ENCODE results near the gene NAGA. TPM values are rescaled to one million over a fixed set of nuclear protein-coding genes. Genes with fewer than 3 reads are reported as not detected.

The NAGA gene
- total and polyA plus RNA-seq, 9 of the 15 experiments (the other 6 are each of a cell fraction or from before 2014, with no cell fraction given): 6.5 to 20.6 (median 17.4) TPM

GRCh38 chr22:42079319-42080251 is 9.0 kb upstream of the NAGA start, which contains the start of gene SMDT1 (continued):
- TF ChIP-seq MGA (IDR thresholded peaks at IDR 0.05): peak; percentile 98
- peak; percentile 78; the same call in 1 of the 2 replicates for TF ChIP-seq ZBTB9 (CRISPR knock-in tag; IDR thresholded peaks at IDR 0.05)
- peak; percentile 83 for TF ChIP-seq ASH1L (IDR thresholded peaks at IDR 0.05; ENCODE audit: borderline replicate concordance, low read depth, partially characterized antibody)
- TF ChIP-seq POLR2B (IDR thresholded peaks at IDR 0.05; ENCODE audit: low read depth, partially characterized antibody): peak; percentile 65
- peak; percentile 84 for TF ChIP-seq RNF2 (IDR thresholded peaks at IDR 0.05)
- no peak for TF ChIP-seq ELK1 (CRISPR knock-in tag; IDR thresholded peaks at IDR 0.05)
- peak; percentile 71; the same call in 1 of the 2 replicates for TF ChIP-seq ZNF175 (CRISPR knock-in tag; IDR thresholded peaks at IDR 0.05; ENCODE audit: low read depth)
- TF ChIP-seq TFAP4 (CRISPR knock-in tag; IDR thresholded peaks at IDR 0.05; ENCODE audit: borderline replicate concordance): peak; percentile 79
- TF ChIP-seq RFX7 (CRISPR knock-in tag; IDR thresholded peaks at IDR 0.05): 0 out of 2 replicates have a peak, but pooled peaks have one; percentile 20
- TF ChIP-seq ZZZ3 (IDR thresholded peaks at IDR 0.05): no peak

Measured in K562 (cell line).